Cardiac septum (tissue), 1 donor: Measurements from ENCODE around the gene NAA40. TPM values are rescaled to one million over a fixed set of nuclear protein-coding genes. Genes with fewer than 3 reads are reported as not detected.

Source experiments
- DNase-seq: peaks from one replicate; pipeline ENCODE4 v3.0.0-alpha.2; 2020; ENCODE audit warnings: low spot score
- intact Hi-C: fragments of 100-400 bp; cut with DNase I; formaldehyde crosslinking; loops from one replicate; pipeline ENCODE4 v1.14.0; 2022
- long read RNA-seq: library from polyadenylated mRNA; unstranded; transcript quantifications from one replicate; pipeline ENCODE4 v2.0.0, GENCODE V29; 2021
- total RNA-seq: library from RNA; stranded (reverse); fragmentation: NEBNext Ultra II Directional; extraction: Animal tissue kit (Norgen Biotek cat#: 25700); gene quantifications from one replicate; pipeline ENCODE4 v1.2.1, GENCODE V29; 2021
- donor health status: DM: no; HTN: no; CAD: no.

NAA40 gene
- 19.2 TPM for total RNA-seq
- long read RNA-seq, transcript NAA40-202 (8 exons, 3,664 nt): major isoform, 11 of 19 reads
- long read RNA-seq, partial matches to known transcripts: 0 of 19 reads
- long read RNA-seq, other reads (novel, unspliced or antisense): 8 of 19 reads

DNA sequence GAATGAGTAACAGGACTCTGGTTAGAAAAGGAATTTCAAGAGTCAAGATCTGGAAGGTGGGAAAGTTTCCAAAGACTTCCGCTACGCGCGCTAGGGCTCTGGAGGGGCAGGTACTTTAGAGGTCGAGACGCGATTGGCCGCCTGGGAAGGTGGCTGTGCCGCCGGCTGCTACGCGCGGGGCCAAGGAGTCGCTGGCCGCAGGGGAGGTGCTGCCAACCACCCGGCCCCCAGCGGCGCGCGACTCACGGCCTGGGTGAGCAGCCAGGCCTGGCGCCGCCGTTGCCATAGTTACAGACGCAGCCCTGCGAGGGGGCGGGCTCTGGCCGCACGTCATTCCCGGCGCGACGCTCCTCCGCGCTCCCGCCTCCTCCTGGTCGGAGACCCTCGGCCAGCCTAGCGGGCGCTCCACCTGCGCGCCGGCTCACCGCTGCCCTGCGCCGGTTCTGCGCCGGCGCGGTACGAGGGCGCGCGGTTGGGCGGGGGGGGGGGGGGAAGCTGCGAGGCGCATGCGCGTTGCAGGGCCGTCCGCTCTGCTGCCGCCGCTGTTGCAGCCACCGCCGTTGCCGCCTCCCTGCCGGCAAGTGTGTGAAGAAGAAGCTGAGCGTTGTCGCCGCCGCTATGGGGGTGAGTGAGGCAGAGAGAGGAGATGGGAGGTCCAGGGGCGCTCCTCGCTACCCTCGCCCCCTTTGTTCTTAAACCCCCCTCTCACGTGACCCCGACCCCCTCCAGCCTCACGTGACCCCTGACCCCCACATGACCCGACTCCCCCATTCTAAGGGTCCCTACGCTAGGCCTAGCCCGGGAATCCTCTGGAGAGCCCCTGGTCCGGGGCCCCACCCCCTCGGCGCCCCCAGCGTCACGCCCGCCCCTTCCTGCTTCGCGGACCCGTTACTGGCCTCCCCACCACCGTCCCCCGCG lies at the start of gene NAA40:
Gene NAA40, plus strand, starts transcription at position 524 of the 918 bp plus-strand sequence. Its CDS starts 95 bp downstream, at position 619.
- intact Hi-C loops: loop anchor here (2.0 to 5.0 kb wide), 2 partner anchors 16 to 171 kb away; partner anchors contain the start of gene ZFTA
- peak; percentile 92 for DNase-seq

DNA sequence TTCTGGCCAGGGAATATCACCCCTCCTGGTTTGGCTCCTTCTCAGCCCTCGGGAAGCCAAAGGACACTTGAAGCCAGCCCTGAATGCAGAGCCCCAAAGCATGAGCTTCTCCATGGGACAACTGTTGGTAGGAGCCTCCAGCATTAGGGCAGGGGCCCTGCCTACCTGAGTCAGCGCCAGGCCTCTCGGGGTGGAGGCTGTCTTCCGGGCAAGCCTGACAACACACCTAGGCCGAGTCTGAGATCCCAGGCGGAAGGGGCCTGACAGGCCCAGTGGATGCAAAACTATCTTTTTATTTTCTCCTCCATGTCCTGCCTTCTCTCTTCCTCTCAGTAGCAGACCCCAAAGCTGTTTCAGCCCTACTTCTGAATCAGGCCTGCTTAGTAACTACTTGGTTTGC lies 49.5 kb upstream of the NAA40 start:
- DNase-seq: no peak
- intact Hi-C loops: no loop called here

- DNase-seq: no peak
- intact Hi-C loops: no loop called here
Measured at GRCh38 chr11:63890368-63890767, 48.4 kb upstream of the NAA40 start.

DNA sequence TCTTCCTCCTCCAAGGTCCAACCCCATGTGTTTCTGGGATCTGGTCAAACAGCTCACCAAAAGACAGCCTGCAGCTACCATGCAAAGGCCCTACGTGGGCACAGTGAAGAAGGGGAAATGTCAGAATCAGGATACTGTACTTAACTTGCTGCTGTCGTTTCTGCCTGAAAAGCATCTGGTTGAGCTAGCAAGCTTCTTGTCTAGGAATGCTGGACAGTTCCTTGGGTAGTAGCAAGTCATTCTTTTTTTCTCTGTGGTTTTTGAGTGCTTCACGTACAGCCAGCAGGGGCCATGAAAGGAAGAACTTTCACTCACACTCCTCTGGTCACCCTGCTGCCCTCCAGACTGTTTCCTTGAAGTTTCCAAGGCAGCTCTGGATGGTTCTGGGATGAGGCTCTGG lies 46.6 kb upstream of the NAA40 start:
- no peak for DNase-seq
- intact Hi-C loops: no loop called here

DNA sequence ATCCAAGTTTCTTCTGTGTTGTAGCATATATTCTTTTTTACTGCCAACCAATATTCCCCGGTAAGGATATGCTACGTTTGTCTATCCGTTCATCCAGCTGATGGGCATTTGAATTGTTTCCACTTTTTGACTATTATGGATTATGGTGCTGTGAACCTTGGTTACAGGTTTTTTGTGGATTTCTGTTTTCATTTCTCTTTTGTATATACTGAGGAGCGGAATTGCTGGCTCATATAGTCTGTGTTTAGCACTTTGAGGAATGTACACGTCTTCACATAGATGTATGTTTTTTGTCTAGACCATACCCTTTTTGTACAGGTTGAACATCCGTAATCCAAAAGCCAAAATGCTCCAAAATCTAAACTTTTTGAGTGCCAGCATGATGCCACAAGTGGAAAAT lies 45.4 kb upstream of the NAA40 start:
- intact Hi-C loops: no loop called here
- DNase-seq: no peak

- DNase-seq: no peak
- intact Hi-C loops: no loop called here
Measured at GRCh38 chr11:63896071-63896470, 42.7 kb upstream of the NAA40 start.

DNA sequence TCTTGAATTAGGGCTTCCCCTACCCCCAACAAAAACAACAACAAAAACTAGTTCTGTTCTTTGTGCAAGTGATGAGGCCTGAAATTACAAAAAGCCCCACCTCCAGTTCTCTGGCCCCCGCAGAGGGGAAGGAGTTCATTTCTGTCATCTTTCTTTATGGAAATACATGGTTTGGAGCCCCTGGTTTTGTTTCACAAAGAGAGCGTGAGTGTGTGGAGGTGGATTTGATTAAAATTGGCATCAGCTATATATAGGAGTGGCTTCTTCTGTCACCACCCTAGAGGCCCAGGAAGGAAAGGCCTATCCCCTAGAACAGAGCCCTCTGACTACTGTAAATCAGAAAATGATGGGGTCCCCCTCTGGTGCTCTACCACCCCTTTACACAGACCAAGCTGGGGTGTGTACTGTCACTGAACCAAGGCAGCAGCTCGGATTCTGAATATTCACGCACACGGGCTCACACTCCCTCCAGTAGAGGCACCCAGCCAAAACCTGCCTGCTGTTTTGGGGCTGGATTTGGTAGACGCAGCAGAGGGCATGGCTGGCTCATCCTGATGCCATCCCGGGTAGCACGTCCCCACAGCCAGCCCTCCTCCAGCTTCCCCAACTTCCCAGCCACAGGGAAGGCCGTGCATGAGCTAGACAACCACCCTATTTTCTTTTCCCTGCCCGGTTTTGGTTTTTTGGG lies 41.2 kb upstream of the NAA40 start:
- DNase-seq: no peak
- intact Hi-C loops: no loop called here

GRCh38 chr11:63901660-63902059 lies 37.1 kb upstream of the NAA40 start:
- DNase-seq: no peak
- intact Hi-C loops: no loop called here

GRCh38 chr11:63903884-63904283 lies 34.9 kb upstream of the NAA40 start:
- intact Hi-C loops: no loop called here

GRCh38 chr11:63904743-63905142 lies 34.1 kb upstream of the NAA40 start:
- intact Hi-C loops: no loop called here
- no peak for DNase-seq

More at GRCh38 chr11:63903884-63904283, 34.9 kb upstream of the NAA40 start:
- DNase-seq: no peak

DNA sequence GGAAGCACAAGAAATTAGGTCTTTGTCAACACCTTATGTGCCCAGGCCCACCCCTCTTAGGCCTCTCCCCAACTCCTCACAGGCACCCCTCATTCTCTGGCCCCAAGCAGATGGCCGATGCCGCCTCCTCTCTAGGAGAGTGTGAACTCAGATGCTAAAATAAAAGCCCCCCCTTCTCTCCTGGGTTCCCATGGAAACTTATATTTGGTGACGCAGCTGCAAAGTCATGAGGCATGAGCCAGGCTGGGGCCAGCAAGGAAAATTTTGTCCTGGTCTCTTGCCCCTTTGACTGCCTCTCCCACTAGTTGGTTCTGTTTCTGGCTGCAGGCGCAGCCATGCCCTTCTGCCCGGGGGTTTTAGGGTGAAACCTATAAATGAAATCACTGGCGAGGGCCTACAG lies 33.6 kb upstream of the NAA40 start:
- intact Hi-C loops: no loop called here
- DNase-seq: no peak

DNA sequence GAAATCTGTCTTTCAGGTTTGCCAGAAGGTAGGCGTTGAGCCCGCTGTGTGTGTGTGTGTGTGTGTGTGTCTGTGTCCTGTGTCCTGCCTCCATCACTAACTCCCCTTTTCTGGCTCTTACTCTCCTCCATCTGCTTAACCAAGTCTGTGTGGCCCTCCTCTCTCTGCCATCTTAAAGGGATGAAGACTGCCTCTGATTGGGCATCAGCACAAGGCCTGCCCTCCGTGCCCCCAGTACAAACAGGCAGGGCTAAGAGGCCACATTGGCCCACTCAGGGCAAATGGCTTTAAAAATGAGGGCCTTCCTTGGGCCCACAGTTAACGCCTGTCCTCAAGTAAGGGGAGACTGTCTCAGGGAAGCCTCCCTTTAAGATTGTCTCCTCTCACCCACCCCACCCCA lies 32.7 kb upstream of the NAA40 start:
- intact Hi-C loops: no loop called here
- DNase-seq: no peak

DNA sequence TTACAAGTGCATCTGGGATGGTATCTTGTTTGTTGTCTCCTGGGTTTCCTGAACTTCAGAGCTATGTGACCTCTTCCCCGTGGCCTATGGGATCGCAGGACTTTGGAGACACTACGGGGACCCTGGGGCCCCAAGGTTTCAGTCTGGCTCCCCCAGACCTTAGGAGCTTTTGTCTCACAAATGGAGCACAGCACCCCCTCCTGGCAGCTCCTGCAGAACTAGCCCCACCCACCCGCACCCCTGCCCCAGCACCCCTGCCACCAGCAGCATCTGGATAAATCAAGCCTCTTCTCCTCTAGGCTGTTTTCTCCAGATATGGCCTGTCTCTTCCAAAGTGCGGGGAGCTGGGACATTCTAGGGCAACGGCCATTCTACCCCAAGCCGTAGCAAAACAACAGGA lies 32.2 kb upstream of the NAA40 start:
- intact Hi-C loops: no loop called here

DNA sequence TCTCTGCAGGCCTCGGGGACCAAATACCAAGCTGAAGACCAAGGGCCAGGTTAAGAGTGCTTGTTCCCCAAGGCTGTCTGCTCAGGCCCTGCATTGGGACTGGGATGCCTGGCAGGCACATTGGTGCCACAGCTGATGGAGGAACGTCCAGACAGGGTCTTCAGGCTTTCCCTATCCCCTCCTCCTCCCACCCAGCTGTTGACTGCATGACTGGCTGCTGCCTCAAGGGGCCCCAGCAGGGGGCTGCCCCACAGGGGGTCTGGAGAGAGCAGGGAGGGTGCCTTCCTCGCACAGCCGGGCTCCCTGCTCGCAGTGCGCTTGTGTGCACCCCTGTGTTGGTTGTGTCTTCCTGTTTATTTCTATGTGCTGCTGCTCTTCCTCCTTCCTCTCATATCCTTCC lies 31.7 kb upstream of the NAA40 start:
- intact Hi-C loops: no loop called here
- no peak for DNase-seq

More for the DNA sequence above, 32.2 kb upstream of the NAA40 start:
- no peak for DNase-seq

GRCh38 chr11:63907808-63908530 lies 30.8 kb upstream of the NAA40 start:
- DNase-seq: no peak
- intact Hi-C loops: no loop called here

DNA sequence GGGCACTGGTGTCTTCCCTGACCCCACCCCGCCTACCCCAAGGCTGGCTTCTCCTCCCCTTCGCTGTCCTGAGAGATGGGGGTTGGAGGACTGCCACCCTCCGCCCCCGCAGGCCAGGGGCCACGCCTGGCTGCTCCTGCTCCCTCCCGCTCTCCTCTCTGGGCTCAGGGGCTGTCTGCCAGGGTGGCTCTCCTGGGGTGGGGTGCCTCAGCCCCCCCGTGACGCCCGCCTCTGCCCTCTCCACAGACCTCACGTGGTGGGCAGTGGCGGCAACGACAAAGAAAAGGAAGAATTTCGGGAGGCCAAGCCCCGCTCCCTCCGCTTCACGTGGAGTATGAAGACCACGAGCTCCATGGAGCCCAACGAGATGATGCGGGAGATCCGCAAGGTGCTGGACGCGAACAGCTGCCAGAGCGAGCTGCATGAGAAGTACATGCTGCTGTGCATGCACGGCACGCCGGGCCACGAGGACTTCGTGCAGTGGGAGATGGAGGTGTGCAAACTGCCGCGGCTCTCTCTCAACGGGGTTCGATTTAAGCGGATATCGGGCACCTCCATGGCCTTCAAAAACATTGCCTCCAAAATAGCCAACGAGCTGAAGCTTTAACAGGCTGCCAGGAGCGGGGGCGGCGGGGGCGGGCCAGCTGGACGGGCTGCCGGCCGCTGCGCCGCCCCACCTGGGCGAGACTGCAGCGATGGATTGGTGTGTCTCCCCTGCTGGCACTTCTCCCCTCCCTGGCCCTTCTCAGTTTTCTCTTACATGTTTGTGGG lies 30.0 kb upstream of the NAA40 start:
- no peak for DNase-seq

GRCh38 chr11:63909591-63910506 lies 29.0 kb upstream of the NAA40 start:
- no peak for DNase-seq
- intact Hi-C loops: no loop called here

More for the DNA sequence above, 30.0 kb upstream of the NAA40 start:
- intact Hi-C loops: no loop called here

DNA sequence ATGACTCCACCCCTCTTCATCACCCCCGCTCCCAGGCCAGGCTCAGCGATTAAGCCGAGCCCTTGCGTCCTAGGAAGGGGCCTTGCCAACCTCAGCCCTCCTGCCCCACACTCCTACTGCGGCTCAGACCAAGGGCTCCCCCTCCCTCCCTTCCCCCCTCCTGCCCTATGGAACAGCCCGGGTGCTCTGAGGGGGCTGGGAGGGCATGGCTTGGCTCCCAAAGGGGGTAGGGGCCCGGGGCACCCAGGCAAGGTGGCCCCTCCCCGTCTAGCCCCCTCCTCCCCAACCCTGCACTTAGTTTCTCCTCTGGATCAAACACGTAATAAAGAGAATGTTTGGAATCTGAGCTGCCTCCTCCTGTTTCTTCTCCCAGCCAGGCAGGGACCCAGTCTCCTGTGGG lies 28.1 kb upstream of the NAA40 start:
- DNase-seq: no peak
- intact Hi-C loops: no loop called here
